Midbrain (tissue), 1 donor: ENCODE measurements around the gene KDM5B.

Experiments
- DNase-seq: peaks from one replicate; lab custom pipeline; 2025; lab: John Stamatoyannopoulos, UW

Gene KDM5B

DNA sequence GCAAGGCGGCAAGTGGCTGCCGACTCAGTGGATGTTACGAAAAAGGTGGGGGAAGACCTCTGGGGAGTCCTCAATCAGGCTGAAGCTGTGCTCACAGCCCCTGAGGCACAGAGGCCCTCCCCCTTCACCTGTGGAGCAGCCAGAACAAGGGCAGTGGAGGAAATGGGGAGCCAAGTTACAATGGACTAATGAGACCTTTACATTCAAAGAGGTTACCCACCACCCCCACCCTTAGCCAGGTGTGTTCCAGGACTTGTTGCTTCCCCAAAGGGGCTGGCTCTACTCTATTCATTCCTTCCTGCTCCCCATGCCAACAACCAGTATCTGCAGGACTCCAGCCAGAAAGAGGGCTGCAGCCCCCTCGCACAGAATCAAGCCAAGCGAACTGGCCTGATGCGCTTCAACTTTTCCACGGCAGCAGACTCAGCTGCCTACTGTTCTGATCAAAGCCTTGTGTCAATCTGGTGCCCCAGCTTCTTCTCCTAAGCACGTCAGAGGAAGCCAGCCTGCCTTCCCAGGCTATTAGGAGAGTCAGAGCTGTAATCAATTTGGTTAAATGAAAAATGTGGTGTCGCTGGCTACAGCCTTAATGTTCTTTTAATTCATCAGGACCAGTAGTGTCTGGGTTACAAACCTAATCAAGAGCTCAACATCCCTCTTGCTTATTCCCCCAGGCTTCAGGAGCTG is 96.1 kb downstream of the KDM5B start:
- no peak for DNase-seq

DNA sequence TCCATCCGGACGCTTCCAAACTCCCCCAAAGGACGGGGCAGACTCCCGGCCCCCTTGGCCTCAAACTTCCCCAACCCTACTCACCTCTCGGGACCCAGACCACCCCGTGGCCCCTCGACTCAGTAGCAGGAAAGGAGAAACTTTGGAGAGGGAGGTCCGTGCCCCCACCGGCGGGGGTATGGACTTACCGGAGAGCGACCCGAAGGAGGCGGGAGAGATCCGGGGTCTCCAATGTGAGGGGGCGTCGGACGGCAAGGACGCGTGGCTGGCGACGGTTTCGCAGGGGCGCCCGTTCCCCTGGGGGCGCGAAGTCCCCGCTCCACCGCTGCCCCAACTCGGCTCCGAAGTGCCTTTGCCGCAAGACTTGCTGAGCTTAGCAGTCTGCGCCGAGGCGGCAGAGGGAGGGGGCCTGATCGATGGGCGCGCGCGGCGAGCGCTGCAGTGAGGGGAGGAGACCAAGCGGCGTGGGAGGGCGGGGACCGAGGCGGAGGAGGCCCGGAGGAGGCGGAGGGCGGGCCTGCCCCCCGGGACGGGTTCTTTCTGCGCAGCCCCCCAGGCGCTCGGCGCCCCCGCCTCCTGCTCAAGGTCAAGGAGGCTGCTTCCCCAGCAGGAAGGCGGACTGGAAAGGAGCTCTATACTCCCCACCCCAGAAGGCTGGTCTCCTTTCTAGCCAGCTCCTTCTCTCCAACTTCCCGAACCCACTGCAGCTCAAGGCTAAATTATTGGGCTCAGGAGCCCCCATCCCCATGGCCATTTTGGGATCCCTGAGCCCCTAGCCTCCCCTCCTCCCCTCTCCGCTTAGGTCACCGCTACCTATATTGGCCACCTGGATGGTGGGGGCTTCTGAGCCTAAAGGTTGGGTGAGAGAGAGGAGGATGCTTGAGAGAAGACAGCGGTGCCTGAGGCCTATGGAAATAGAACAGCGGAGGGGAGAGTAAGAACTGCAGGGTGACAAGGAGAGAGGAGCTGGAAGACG is 97.9 kb downstream of the KDM5B start, which contains the start of gene SYT2:
Gene SYT2, minus strand, starts transcription at position 385 of the 976 bp plus-strand sequence. CDS start 104,682 bp downstream, outside the sequence.
- DNase-seq, result no peak

DNA sequence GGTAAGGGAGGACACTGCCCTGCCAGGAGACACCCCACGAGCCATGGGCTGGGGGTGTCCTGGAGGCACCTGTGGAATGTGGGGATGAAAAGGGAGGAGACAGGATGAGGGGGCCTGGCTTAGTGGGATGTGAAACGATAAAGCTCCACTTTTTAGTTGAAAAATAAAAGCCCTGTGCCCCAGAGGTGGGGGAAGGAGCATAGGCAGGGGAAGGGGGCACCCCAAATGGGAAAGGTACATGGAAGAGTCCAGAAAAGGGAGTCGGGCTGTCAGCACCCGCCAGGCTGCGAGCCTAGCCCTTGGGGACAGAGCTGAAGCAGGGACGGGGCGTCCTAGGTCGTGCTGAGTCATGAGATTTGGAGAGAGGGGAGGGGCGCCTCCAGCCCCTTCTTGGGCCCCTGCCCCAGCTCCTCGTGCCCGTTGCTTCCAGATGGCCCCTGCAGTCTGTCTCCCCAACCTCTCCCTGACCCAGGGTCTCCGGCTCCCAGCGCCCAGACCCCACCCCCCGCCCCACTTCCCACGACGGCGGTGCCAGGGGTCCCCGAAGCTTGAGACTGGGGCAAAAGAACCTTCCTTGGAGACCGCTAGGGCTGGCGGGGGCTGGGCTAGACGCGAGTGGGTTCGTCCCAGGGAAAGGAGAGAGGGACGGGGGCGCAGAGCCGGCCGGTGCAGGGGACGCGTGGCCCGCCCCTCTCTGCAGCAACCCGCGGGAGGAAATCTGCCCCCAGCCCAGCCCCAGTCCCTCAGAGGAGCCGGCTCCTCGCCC is 98.8 kb downstream of the KDM5B start:
- DNase-seq, result no peak

DNA sequence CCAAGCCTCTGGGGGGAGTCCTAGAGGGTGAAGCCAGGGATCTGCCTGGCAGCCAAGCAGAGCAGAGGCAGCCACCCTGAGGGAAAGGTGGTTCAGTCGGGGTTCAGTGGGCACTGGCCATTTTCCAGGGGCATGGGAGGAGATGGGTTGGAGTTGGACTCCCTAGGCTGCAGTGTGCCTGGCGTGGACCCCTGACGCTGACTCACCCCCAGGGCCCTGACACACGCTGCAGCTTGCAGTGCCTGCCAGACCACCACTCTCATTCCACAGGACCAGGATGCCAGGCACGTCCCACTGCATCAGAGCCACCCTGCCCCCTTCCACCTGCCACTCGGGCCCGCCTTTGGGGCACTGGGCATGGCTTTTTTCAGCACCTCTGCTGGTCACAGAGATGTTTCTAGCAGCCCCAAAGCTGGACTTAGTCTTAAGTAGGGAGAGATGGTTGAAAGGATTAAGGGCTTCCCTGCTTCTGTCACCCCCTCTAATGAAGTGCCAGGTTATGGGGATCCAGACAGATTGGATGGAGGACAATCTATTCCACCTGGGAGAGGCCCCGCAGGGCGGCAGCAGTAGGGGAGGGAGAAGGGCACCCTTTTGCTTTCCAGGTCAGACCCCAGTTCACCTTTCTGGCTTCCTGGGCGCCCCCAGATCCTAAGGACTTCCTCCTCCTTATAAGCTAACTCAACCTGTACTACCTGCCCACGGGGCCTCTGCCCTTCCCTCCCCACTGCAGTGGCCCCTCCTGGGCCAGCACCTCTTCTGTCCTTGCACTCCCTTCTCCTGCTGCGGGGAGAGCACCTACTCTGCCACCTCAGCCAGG is 99.6 kb downstream of the KDM5B start:
- no peak for DNase-seq

DNA sequence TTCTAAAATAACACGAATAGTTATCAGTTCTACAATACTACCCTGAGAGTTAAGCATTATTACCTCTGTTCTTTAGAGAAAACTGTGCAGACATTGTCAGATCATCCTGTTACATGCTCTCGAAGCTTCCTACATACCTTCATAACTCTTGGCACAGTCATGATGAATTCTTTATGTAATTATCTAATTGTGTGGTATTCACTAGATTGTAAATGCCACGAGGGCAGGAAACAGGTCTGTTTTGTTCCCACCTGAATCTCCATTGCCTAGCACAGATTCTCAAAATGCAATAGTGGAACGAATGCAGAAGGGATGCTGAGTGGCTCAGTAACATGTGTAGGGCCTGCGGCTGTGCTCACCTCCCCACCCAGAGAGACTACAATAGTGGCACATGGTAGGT is 101.4 kb downstream of the KDM5B start:
- DNase-seq, result no peak

DNA sequence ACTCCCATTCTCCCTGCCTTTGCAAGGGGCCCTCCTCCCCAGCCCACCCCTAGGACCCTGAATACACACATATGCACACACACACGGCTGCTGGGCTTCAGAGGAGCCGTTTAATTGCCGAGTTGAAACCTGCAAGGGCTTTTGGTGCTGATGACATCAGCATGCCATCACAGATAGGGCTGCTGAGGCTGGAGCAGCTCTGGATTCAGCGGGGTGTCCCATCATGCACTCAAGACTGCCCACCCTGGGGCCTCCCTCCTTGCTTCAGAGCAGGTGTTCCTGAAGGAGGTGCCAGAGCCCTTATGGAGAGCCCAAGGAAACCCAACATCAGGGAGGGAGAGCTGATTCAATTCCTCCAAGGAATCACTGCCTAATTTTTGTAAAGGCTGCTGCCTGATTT is 103.6 kb downstream of the KDM5B start:
- no peak for DNase-seq

DNA sequence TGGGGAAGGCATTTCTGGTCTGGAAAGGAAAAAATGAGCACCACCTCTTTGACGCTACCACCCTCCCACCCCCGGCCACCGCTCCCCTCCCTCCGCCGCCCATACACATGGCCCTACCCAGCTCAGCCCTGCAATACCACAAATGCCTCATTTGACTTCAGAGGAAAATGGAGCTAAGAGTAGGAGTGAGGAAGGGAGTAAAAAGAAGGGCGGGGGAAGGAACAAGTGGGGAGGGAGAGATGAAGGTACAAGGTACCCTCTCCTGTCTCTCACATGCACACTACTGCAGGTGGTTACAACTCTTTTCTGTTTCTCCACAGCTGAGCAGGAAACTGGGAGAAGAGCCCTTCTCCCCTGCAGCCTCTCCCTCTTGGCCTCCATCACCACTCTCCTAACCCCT is 105.0 kb downstream of the KDM5B start:
- DNase-seq, result no peak

DNA sequence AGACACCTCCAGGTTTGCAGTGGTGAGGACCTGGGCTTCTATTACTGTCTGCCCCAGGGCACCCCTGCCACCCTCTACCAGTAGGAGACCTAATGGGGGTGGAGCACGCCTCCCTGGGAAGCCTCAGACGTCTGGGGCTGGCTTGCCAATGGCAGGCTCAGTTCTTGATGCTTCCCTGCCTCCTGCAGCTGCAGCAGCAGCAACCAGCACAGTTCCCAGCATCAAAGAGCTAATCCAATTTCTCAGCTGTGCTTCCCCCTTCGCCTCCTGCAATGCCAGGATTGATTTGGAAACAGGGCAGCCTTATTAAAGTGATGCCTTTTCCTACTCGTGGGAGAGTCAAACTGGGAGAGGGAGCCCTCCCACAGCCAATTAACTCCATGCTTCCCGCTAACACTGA is 106.1 kb downstream of the KDM5B start:
- no peak for DNase-seq

DNA sequence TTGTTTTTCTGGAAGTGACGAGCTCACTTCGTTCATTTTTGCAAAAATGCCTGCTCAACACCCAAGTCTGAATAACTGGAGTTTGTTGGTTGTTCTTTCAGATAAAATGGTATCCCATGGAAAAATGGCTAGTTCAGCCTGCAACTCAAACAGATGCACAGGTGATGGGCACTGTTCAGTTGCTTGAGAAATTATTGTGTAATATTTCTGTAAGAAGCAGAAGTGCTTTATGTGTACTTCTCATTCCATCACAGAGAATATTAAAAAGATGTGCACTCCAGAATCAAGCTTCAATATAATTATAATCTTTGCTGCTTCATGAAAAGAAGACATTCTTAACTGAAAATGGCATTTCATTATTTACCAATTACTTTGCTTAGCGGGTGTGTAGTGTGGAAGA is 107.0 kb downstream of the KDM5B start:
- no peak for DNase-seq

DNA sequence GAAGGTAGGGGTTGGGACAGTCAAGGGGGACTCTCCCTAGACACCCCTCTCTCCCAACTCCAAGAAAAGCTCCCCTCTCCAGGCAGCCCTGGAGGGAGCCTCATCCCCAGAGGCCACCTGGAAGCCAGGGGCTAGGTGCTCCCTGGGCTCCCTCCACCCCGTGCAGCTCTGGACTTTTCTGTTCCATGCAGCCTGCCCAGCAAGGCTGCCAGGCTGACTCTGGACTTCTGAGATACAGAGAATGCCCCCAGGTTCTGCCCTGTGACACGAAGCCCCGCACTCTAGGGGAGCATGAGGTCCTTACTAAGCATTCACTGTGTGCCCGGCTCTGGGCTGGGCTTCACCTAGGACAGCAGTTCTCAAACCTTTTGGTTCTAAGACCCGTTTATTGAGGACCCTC is 108.2 kb downstream of the KDM5B start:
- no peak for DNase-seq

DNA sequence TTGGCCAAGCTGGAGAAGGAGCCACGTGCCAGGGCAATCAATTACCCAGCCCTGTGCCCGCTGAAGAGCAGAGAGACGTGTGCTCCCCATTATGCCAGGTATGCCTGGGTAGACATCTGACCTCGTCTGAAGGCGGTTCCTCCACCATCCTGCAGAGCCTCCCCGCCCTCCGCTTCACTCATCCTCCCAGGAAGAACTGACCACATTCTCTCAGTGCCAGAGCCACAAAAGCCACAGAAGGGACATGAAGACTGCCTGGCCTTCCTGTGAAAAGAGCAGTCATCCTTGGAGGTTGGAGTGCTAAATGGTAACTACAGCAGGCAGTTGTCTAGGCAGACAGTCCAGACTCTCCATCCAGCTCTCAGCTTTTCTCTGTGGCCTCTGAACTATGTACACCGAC is 109.9 kb downstream of the KDM5B start:
- DNase-seq, result no peak

DNA sequence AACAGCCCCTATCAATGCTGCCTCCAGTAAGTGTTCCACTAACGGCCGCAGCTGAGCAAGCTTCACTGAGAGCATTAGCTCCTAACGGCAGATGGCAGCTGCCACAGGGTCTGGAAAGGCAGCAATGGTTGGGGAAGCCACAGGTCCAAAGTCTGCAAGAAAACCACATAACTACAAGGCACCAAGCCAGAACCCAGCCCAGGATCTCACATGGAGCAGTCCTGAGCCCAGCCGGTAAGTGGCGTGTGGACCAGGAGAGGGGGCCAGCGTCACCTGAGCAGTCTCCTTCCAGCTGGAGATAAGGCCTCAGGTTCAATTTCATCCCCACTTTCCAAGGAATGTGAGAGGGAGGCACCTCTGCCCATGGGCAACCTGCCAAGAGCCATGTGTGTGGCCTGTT is 111.2 kb downstream of the KDM5B start:
- DNase-seq, result no peak

DNA sequence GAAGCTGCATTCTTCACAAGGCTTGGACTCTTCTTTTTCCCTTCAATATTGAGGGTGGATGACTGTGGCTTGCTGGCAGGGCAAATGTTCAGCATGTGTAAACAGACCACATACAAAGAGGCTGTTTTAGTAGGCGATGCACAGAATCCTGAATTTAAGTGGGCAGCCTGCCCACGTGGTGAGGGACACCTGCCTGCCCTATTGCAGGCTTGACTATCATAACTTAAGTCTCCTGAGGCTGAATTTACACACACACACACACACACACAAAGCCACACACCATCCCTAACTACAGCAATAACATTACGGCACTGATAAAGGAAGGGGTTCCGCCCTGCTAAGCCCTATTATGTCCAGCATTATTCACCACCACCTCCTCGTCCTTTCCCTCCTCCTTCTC is 113.9 kb downstream of the KDM5B start:
- DNase-seq, result no peak

DNA sequence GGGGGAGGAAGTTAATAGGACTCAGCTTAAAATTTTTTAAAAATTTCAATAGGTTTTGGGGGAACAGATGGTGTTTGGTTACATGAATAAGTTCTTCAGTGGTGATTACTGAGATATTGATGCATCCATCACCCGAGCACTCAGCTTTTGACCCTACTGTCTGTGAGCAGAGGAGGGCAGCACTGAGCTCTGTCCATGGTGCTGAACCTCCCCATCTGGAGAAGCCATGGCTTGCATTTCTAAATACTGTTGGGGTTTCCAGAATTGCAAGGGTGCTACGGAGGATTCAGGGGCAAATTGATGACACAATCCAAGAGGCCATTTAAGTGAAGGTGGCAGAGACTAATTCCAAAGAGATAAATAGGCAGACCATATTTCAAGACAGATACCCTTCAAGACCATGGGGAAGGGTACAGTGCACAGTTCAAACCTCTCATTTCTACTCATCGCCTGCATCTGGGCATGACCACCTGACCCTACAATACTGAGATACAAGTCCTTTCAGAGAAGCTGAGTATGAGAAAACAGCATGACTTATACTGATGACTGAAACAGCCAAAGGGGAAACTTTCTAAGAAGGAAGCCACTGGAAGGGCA is 115.2 kb downstream of the KDM5B start:
- peak; percentile 54 for DNase-seq

DNA sequence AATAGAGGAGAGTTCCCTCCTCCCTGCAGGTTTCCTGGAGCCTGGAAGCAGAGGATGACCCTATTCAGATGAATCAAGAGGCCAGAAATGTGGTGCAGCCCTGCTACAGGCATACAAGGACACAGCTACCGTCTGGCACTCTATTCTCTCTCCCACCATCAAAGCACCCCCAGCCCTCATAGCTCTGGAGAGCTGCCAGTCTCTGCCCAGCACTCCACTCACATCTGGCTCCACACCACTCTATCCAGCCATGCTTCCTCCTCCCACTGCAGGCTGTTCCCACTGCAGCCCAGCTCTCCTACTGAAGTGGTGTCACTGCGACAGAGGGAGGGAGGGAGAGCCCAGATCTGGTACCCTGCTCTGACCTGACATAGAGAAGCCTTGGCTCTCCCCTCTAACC is 116.4 kb downstream of the KDM5B start:
- no peak for DNase-seq

DNA sequence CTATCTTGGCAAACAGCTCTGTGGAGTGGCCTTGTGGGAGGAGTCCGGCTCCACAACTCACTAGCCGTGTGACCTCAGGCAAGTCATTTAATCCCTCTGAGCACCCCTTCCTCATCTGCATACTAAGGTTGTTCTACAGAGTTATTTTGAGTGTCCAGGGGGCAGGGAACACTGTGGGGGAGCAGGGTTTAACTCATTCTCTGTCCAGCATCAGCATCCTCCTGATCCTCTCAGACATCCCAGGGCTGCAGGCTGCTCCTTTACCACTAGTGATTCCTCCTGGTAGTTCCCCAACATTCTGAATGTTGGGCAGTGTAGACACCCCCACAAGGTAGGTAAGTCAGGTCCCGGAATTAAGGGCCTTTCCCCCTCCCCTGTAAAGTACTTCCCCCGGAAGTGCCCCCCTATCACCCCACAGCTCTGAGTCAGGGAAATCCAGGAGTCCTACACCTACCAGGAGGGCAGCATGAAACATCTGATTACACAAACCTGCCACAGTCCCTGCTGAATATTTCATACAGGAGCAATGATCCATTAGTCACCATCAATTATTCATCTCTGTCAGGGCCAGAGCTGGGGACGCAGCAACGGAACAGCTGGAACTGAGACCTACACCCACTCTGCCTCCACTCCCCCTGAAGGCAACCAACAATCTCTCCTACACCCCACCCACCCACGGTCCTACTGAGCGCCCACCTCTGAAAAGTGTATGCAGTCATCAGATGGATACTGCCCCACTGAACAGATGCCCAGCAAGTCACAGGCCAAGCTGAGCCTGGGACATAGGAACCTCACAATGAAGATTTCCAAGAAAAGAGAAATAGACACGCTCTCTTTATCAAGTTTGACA is 118.5 kb downstream of the KDM5B start:
- DNase-seq, result no peak

DNA sequence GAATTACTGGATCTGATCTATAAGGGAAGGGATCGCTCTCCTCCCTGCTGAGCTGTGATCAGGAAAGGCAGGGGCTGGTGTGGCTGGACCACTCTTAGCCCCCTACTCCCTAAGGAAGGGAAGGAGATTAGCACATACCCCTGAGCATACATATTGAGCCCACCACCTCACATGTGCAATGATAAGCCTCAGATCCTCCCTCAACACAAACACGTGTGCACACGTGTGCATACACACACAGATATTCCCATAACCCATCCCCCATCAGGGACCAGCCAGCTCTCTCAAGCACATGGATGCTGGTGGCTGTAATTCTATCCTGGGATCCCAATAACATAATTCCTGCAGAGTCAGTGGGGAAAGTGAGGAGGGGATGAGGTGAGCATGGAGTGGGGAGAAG is 119.1 kb downstream of the KDM5B start:
- no peak for DNase-seq

DNA sequence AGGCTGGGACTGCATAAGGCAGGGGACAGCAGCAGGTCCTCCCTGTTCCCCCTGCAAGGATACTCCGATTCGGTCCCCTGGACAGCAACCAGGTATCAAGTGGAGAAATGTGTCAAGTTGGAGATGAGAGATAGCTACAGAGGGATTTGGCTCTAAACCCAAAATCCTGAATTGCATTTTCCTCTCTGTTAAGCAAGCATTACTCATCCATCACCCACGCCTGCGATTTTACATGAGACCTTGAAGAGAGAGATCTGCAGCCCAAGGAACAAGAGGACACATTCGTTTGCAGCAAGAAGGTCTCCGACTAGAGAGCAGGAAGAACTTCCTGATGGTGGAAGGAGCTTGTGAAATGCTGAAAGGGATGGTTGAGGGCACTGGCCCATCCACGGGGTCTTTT is 119.8 kb downstream of the KDM5B start:
- no peak for DNase-seq

DNA sequence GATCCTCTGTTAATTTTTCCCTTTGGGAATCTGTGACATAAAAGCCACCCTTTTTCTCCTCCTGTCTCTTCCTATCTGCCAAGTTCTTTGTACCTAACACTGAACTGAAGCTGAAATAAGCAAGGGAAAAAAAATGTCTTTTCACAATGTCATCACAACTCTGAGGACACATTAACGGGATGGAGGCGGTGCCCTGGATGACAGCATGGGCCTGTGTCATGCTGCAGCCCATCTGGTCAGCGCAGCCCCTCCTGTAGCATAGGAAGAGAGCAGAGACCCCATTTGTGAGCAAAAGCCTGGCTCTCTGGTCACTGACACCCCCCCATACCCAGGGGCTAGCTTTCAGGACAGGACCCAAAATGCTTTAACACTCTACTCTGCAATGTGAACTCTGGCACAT is 120.4 kb downstream of the KDM5B start:
- no peak for DNase-seq

DNA sequence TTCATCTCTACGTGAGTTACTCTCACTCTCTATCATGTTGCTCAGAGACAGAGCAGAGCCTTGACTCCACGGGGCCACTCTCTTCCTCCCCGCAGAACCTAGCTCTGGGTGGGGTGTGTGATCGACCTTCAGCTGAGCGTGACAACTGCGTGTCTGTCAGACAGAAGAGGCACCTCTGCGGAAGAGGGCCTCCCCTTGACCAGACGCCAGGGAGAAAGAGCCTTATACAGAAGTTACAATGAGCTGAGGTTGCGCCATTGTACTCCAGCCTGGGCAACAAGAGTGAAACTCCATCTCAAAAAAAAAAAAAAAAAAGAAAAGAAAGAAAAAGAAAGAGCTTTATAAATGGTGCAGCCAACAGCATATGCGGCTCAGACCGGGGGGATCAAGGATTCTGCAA is 120.9 kb downstream of the KDM5B start:
- DNase-seq, result no peak
